ENCODE measurements around the gene TMEM114. TPM values are rescaled to one million over a fixed set of nuclear protein-coding genes. Genes with fewer than 3 reads are reported as not detected.
A peak's percentile ranks its signal among the peaks of the same experiment; 100 is the strongest.

Gene TMEM114
- not detected for polyA plus RNA-seq (ENCODE audit: insufficient read length in 12 of 12)
- long read RNA-seq, donor 1, partial matches to known transcripts = 0 of 2 reads
- long read RNA-seq, donor 1, other reads (novel, unspliced or antisense) = 0 of 2 reads
- long read RNA-seq, donor 2 = 0 reads
- long read RNA-seq, donor 3 = 0 reads
- long read RNA-seq, donor 4 = 0 reads
- long read RNA-seq, donor 5 = 0 reads
- long read RNA-seq, donor 6 = 0 reads
- long read RNA-seq, donor 7 = 0 reads
- long read RNA-seq, donor 8 = 0 reads
- long read RNA-seq, donor 9 = 0 reads
- long read RNA-seq, donor 10 = 0 reads
- long read RNA-seq, donor 11 = 0 reads

DNA sequence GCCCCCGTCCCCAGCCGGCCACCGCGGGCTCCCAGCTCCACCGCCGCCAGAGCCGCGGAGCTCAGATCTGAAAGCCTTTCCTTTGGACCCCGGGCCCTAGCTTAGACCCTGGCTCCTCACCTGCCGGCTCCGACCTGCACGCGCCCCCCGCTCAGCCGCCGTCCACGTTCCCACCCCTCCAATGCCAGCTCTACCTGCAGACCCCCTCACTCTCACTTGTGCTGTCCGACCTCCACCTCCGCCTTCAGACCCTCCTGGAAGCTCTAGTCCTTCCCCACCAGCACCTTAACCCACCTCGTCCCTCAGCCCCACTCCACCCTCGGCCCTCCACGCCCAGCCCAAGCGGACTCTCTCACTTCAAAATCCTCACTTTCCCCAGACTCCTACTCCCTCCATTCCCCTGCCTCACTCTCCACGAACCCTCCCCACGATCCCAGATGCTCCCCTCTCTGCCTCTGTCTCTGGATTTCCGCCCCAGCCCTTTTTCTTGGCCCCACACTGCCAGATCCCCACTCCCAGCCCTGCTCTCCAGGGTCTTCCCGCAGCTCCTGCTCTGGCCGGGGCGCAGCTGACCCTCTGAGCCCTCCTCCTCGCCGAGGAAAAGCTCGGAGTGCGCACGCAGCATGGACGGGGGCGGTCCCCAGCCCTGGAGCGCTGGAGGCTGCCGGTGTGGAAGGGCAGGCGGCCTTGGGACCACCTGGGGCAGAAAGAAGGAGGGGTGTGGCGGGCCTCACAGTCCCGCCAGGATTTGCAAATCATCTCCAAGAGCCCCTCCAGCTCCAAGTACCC lies at the start of gene TMEM114:
TMEM114 (minus strand) TSS at position 612 of the 789 bp plus-strand sequence. CDS start 673 bp downstream, outside the sequence.
- DNase-seq = no peak

GRCh38 chr16:8639694-8640093 lies 49.4 kb upstream of the TMEM114 start:
- DNase-seq = no peak

GRCh38 chr16:8634991-8635736 lies 44.9 kb upstream of the TMEM114 start:
- no peak for DNase-seq

- no peak for DNase-seq
Measured at GRCh38 chr16:8632675-8633182, 42.4 kb upstream of the TMEM114 start.

- no peak for DNase-seq
Measured at GRCh38 chr16:8631818-8632465, 41.6 kb upstream of the TMEM114 start.

DNA sequence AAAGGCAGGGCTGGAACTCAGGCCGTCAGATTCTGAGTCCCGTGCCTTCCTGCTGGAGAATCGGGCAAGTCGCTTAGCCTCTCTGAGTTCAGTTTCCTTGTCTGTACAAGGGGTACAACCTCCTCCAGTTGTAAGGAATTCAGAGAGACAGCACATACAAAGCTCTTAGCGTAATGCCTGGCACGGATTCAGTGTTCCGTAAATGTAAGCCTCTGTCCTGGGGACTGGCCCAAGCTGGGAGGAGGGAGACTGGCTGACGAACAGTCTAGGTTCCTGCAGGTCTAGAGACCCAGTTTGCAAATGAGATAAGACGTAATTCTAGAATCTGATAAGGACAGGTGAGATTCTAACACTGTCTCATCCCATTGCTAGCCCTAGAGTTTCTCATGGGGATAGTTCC lies 41.1 kb upstream of the TMEM114 start:
- no peak for DNase-seq

DNA sequence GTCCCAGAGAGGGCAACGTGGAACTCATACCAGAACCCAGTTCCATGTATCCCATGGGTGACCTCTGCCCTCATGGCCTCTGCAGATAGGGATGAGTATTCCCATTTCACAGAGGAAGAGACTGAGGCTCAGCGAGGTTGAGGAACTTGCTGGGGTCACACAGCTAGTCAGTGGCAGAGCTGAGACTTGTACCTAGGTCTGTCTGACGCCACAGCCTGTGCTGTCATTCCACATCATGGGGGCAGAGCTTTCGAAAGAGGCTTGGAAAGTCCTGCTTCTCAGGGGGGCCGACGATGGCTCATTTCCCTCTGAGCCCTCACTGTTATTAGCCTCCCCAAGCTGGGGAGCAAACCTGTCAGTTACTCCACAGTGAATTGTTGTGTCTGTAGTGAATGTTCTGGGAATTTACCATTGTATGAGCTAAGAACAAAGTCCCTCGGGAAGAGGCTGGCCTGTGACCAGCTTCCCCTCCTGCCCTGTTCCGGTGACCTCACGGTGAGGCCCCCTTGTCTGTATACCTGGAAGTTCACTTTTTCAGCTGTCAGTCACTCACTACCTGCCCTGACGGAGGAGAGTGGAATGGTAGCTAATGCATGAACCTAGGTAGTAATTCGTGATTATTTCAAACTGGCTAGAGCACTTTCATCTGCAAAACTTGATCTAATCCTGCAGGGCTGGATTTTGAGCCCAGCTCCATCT lies 40.1 kb upstream of the TMEM114 start:
- DNase-seq = no peak

GRCh38 chr16:8628981-8629725 lies 38.8 kb upstream of the TMEM114 start:
- no peak for DNase-seq

- DNase-seq = no peak
Measured at GRCh38 chr16:8627456-8627855, 37.1 kb upstream of the TMEM114 start.

- no peak for DNase-seq
Measured at GRCh38 chr16:8626946-8627345, 36.6 kb upstream of the TMEM114 start.

GRCh38 chr16:8625491-8626087 lies 35.3 kb upstream of the TMEM114 start:
- no peak for DNase-seq

- DNase-seq = no peak
Measured at GRCh38 chr16:8623634-8624033, 33.3 kb upstream of the TMEM114 start.

DNA sequence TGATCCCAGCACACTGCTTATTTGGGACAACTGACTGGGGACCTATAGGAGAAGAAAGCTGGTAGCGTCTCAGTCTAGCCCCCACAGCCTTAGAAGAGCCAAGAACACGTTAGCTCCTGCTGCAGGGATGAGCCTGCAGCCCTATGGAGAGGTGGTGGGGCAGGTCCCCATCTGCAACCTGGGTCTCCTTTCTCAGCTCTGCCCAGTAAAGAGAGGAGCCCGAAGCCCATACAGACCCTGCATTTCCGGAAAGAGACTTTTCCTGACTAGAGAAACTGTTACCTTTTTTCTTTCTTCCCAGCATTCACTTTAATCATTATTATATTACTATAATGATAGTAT lies 32.0 kb upstream of the TMEM114 start:
- no peak for DNase-seq

DNA sequence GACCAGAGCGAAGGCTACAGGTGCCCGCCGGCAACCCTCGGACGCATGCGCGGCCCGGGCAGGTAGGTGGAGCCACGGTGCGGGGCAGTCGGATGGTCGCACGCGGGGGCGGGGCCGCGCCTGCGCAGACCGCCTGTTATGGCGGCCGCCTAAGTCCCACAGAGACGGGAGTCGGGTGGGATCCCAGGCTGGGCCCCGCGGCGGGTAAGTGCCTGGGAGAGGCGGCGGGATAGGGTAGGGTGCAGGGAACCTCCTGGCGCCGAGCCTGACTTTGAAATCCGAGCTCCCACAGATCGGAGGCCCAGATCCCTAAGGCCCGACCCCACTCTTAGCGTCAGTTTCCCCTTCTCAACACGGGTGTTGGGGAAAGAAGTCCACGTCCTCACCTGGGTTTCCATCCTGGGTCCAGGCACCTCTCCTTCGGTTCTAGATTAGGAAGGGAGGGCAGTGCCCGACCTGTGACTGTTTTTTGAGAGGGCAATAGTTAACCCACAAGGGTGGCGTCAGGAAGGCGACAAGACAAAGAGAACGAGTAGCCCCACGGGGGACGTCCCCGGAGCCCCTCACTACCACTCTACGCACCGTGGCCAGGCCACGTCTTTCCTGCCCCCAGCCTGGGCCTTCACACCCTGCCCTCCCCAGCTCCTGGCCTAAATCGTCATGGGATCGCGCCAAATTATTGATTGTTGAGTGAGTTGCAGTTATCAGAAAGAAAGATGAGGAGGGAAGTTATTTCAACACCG lies 31.4 kb upstream of the TMEM114 start, which contains the start of gene METTL22:
METTL22 (plus strand) TSS at position 127 of the 743 bp plus-strand sequence. CDS start 3,968 bp downstream, outside the sequence.
- peak; percentile 90 for DNase-seq

GRCh38 chr16:8621222-8621571 lies 30.9 kb upstream of the TMEM114 start:
- no peak for DNase-seq

DNA sequence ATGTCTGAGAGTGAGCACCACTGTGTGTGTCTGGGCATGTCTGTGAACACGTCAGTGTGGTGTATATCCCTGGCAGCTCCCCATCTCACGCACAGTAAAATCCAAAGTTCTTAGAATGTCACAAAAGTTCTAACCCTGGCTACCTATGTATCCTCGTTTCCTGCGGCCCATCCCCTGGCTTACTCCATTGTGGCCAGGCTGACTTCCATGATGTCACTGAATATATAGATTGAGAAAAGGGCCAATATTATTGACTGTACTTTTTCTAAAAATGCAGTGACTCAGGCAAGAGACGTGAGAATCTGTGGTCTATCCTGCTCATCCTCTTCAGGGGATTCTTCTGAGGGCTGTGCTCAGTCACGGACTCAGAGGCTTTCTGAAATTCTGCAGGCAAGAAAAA lies 30.2 kb upstream of the TMEM114 start:
- no peak for DNase-seq

GRCh38 chr16:8619671-8620370 lies 29.5 kb upstream of the TMEM114 start:
- DNase-seq = no peak

DNA sequence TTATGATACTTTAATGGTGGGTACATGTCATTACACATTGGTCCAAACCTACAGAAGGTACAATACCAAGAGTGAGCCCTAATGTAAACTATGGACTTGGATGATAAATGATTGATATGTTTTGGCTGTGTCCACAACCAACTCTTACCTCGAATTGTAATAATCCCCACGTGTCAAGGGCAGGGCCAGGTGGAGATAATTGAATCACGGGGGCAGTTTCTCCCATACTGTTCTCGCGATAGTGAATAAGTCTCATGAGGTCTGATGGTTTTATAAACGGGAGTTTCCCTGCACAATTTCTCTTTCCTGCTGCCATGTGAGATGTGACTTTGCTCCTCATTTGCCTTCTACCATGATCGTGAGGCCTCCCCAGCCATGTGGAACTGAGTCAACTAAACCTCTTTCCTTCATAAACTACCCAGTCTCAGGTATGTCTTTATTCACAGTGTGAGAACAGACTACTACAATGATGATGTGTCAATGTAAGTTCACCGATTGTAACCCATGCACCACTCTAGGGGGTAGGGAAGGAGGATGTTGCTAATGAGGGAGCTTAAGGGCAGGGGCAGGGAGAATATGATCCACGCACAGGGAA lies 24.2 kb upstream of the TMEM114 start:
- no peak for DNase-seq

Measured in muscle of arm (tissue), 14 donors.